ENCODE results near the gene FGF12.

GRCh38 chr3:192367616-192368015 is 359.7 kb downstream of the FGF12 start:
- TF ChIP-seq CTCF (IDR thresholded peaks at IDR 0.05): no peak
- no peak for TF ChIP-seq EZH2 (IDR thresholded peaks at IDR 0.05)
